GM19193 (cell line): ENCODE measurements around the gene JPT2.

ENCODE experiments used
- POLR2A ChIP-seq: IDR thresholded peaks from 4 replicates; pipeline ENCODE4 v1.6.1; 2011; ENCODE audit not compliant: insufficient read depth, insufficient read length; ENCODE audit errors: extremely low read depth

JPT2 gene

GRCh38 chr16:1745181-1745899, 67.3 kb downstream of the JPT2 start:
- TF ChIP-seq POLR2A, result no peak

- TF ChIP-seq POLR2A, result no peak
These were observed 68.0 kb downstream of the JPT2 start for GRCh38 chr16:1745900-1746692.

- no peak for TF ChIP-seq POLR2A
These were observed 68.7 kb downstream of the JPT2 start for GRCh38 chr16:1746693-1747195.

GRCh38 chr16:1747934-1748333, 69.9 kb downstream of the JPT2 start:
- TF ChIP-seq POLR2A, result no peak

GRCh38 chr16:1749152-1750117, 71.4 kb downstream of the JPT2 start:
- no peak for TF ChIP-seq POLR2A
